NCI-H146 treated with DMSO at 0.1 percent for 48 hours (cell line): ENCODE measurements around the gene SAG.

Source experiments
- DNase-seq: peaks from one replicate; lab custom pipeline; 2025; ENCODE audit not compliant: unreplicated experiment; lab: John Stamatoyannopoulos, UW

The SAG gene

GRCh38 chr2:233307565-233307964, at the start of gene SAG:
SAG (plus strand) TSS chr2:233307816; CDS start chr2:233309190, 1,374 bp downstream.
- no peak for DNase-seq

DNA sequence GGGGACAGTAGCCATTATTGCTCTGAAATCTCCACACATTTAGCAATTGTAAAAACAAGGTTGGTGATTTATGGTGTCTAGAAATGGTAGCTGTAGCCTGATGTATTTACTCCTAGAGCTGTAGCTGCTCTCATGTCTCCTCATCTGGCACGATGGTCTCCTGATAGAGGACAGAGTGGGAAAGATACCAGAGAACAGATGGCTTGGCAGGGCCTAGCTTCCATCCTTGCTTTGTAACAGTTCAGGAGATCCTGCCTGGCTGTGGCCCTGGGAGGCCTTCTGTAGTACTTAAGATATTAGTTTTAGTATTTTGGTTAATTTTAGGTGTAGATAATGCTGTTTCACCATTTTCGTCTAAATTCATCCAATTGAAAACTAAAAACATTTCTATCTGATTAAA, 49.4 kb upstream of the SAG start:
- no peak for DNase-seq

DNA sequence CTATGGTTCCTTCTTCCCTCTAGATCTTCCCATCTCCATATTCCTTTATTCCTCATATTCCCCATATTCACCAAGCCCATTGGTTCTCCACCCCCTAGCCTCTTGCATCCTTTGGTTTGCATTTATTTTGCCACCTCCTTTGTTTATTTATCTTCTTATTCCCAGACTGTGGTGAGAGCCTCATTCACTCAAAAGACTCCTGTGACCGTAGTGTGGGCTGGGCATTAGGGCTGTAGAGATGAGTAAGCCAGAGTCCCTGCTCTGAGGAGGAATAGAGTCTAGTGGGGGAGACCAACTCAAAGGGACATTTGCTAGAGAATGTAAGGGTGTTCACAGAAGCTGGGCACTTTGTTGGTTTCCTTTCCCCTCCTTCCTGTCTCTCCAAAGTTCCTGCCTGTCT, 47.9 kb upstream of the SAG start:
- DNase-seq = no peak

- DNase-seq = no peak
Observed at GRCh38 chr2:233260661-233261060, 47.0 kb upstream of the SAG start.

DNA sequence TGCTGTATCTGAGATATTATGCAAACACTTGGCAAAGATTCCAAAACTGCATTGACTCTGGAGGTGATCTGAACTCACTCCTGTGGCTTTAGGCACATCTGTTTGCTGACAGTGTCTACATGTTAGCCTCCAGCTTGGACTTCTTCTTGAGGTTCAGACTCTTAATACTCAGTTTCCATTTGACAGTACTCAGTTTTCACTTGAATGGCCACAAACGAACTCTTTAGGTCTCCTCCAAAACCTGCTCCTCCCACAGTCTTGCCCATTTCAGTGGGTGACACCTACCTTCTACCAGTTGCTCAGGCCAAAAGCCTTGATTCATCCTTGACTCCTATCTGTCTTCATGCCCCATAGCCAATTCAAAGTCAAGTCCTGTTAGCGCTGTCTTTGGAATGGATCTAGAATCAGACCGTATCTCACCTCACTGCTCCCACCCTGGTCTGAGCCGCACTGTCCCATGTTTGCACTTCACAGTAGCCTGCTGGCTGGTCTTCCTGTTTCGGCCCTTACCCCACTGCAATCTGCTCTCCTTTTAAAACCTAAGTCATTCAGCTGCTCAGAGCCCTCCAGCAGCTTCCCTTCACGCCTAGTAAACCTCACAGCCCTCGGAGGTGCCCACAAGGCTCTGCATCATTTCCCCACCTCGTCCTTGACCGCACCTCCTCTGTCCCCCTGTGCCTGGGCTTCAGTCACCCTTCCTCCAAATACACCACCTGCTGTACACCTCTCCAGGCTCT, 45.6 kb upstream of the SAG start:
- no peak for DNase-seq

DNA sequence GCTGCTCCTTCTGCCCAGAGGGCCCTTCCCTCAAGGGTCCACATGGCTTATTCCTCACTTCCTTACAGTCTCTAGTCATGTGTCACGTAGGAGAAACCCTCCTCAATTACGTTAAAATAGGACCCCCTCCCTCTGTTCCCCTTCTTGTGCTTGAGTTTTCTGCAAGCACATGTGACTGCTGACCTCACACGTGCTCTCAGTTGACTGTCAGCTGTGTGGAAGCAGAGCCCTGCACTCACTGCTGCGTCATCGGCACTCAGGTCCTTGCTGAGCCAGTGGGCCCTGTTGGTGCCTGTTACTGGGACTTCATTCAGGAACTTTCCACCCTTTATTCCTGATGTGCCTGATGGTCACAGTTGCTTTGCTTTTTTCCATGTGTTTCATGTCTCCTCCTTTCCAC, 45.1 kb upstream of the SAG start:
- DNase-seq = no peak

GRCh38 chr2:233263045-233263570, 44.5 kb upstream of the SAG start:
- DNase-seq = no peak

- no peak for DNase-seq
Observed at GRCh38 chr2:233264667-233265066, 42.9 kb upstream of the SAG start.

- no peak for DNase-seq
Observed at GRCh38 chr2:233265899-233266431, 41.7 kb upstream of the SAG start.

- DNase-seq = no peak
Observed at GRCh38 chr2:233266481-233266880, 41.1 kb upstream of the SAG start.

- no peak for DNase-seq
Observed at GRCh38 chr2:233267516-233268245, 39.9 kb upstream of the SAG start.

GRCh38 chr2:233270366-233270765, 37.2 kb upstream of the SAG start:
- no peak for DNase-seq

GRCh38 chr2:233270951-233271350, 36.7 kb upstream of the SAG start:
- no peak for DNase-seq

DNA sequence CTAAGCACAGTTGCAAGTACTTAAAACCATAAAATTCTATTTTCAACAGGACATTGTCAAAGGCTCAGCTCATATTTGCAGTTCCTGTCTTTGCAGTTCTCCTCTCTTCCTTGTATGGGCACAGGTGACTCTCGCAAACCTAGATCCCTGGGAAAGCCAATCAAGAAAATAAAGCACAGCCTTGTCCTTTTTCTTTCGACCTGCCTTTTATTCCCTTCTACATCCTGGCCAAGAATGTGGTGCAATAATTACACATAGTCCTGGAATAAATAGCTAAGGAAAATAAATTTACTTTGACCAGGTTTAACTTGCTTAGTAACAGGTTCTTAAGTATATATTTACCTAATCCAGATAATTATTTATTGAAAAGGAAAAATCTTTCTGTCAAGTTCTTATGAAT, 35.9 kb upstream of the SAG start:
- DNase-seq = no peak

DNA sequence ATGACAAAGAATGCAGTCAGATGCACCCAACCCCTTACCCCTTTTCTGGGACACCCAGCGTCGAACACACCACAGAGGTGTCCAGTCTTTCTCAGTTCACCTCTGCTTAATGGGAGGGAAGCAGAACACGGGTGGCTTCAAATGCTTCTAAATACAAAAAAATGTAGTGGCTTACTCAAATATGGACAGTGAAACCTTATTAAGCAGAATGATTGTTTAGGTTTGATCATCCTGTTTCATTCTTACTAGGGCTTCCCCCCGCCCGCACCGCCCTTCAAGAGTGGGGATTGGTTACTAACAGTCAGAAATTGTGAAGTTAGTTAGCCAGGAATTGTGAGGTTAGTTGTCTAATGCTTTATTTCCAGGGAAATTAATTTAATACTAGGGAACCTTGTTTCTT, 34.5 kb upstream of the SAG start:
- no peak for DNase-seq

GRCh38 chr2:233275223-233275622, 32.4 kb upstream of the SAG start:
- no peak for DNase-seq

DNA sequence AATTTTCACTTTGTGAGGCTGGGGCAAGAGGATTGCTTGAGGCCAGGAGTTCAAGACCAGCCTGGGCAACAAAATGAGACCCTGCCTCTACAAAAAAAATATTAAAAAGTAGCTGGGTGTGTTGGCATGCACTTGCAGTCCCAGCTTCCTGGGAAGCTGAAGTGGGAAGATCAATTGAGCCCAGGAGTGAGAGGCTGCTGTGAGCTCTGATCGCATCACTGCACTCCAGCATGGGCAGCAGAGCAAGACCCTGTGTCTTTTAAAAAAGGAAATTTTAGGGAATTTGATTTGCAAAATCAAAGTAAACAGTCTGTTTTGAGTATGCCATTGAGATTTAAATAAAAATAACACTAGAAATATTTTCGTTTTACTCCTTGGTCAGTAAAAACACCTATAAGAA, 28.7 kb upstream of the SAG start:
- no peak for DNase-seq

GRCh38 chr2:233280114-233280693, 27.4 kb upstream of the SAG start:
- DNase-seq = no peak

- no peak for DNase-seq
Observed at GRCh38 chr2:233281553-233281952, 26.1 kb upstream of the SAG start.

DNA sequence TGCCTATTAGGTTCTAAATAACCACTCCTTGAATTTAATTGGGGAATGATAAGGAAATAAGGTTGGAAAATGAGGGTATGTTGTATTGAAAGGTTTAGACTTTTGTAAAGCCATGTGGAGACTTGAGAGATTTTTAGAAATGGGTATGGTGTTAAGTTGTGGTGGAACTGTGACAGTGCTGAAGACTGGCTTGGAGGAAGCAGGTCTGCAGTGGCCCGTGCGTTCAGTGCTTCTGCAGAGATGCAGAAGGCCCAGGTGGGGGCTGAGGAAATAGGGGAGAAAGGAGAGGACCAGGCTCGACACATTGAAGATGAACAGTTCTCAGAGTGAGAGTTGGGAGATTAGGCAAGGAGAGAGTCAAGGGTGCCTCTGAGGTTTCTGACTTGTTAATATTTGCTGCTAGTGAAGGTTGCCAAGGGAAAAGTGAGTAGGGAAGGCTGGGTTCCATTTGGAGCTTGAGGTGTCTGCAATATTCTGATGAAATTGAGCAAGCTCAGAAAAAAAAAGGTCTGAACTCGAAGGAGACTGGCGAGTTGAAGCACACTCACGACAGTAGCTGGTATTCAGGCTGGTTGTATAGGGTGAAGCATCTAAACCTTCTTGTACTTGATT, 25.5 kb upstream of the SAG start:
- DNase-seq = no peak

DNA sequence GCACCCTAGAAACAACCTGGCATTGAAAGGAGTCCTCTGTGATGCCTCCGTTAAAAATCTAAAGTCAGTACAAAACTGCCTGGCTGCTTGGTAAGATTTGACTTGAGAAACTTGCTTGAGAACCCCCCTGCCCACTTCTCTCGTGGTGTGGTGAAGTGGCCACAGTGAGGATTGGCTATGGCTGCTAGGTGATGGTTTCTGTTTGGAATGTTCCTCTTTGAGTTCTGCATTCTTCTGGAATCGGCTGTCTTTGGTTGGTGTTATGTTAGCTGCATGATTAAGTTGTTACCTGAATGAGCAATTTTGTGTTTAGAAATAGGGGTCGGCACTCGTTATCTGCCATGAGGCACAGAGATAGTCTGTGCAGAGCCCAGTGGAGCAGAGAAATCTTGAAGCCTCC, 21.7 kb upstream of the SAG start:
- DNase-seq = no peak
